Measurements from ENCODE around the gene OR8S1. TPM values are rescaled to one million over a fixed set of nuclear protein-coding genes. Genes with fewer than 3 reads are reported as not detected.

The OR8S1 gene
- total and polyA plus RNA-seq, 2 donors (not counting 3 experiments of a cell fraction or from before 2014, with no cell fraction given) = not detected

DNA sequence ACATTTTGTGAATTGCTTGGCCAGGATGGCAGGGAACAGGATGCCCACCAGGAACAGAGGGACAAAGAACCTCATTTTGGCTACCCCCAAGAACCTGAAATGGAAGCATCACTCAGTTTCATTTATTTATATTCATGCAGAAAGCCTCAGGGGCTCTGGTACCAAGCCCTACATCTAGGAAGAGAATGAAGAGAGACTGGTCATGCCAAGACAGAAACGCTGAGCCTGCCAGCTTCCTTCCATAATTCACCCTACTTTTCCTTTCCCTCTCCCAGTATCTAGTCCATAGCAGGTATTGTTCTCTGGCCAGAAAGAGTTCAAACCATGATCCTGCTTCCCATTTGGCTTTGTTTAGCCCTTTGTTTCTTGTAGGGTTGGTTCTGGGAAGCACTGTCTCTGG lies 44.5 kb downstream of the OR8S1 start, which contains the start of gene LALBA:
Gene LALBA (minus strand): TSS at position 101 of the 400 bp plus-strand sequence. CDS start 26 bp downstream, at position 75.
- no peaks in the 10 kb centered on the region for H3K9me3 ChIP-seq (replicated peaks; ENCODE audit: control insufficient read depth, insufficient read depth, low read length)
- H3K9me1 ChIP-seq (replicated peaks; ENCODE audit: control insufficient read depth, extremely low read depth, insufficient read depth, low read length) = no peaks in the 10 kb centered on the region
- H3K9ac ChIP-seq (replicated peaks; ENCODE audit: extremely low read depth, insufficient read depth, low read length) = no peak within 1 kb of the TSS
- dilution Hi-C loops (cut with MboI; ENCODE audit: extremely low pct_ligation_motif_present, low sequenced_read_pairs) = no loop called here
- CTCF ChIA-PET = interaction anchor here (1.0 kb wide), 1 partner anchor 48 kb away, joined by 3 read pairs; no protein-coding TSS in a partner anchor
- no peaks in the 10 kb centered on the region for H3K4me1 ChIP-seq (ENCODE audit: control insufficient read depth, extremely low read depth, insufficient read depth, low read length)
- FAIRE-seq (no peak), DNase-seq (ENCODE audit: low read depth, low spot score) (no peak)
- intact Hi-C loops (cut with micrococcal nuclease) = no loop called here
- TF ChIP-seq POLR2AphosphoS5 (IDR thresholded peaks at IDR 0.05; ENCODE audit: insufficient read depth, low read depth, low read length) (no peak), JUN (IDR thresholded peaks at IDR 0.05; ENCODE audit: borderline replicate concordance, insufficient read depth, insufficient read length, low read depth) (no peak), MYC (IDR thresholded peaks at IDR 0.05; ENCODE audit: low read depth, low read length) (no peak)
- TF ChIP-seq, protein P1, sequence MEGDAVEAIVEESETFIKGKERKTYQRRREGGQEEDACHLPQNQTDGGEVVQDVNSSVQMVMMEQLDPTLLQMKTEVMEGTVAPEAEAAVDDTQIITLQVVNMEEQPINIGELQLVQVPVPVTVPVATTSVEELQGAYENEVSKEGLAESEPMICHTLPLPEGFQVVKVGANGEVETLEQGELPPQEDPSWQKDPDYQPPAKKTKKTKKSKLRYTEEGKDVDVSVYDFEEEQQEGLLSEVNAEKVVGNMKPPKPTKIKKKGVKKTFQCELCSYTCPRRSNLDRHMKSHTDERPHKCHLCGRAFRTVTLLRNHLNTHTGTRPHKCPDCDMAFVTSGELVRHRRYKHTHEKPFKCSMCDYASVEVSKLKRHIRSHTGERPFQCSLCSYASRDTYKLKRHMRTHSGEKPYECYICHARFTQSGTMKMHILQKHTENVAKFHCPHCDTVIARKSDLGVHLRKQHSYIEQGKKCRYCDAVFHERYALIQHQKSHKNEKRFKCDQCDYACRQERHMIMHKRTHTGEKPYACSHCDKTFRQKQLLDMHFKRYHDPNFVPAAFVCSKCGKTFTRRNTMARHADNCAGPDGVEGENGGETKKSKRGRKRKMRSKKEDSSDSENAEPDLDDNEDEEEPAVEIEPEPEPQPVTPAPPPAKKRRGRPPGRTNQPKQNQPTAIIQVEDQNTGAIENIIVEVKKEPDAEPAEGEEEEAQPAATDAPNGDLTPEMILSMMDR (IDR thresholded peaks at IDR 0.05; ENCODE audit: extremely low read depth in 1 of 2, insufficient read depth in 1 of 2, low read depth in 1 of 2, low read length in 2 of 2) = no peak
- no peak within 1 kb of the TSS for H3K4me3 ChIP-seq (replicated peaks in 1 of 3; ENCODE audit: insufficient read depth in 1 of 3, low read depth in 1 of 3, low read length in 3 of 3)
- H3K36me3 ChIP-seq (ENCODE audit: control insufficient read depth in 2 of 2, extremely low read depth in 1 of 2, insufficient read depth in 2 of 2, low read length in 2 of 2) = no peaks in the 10 kb centered on the region
- H3K27me3 ChIP-seq (ENCODE audit: control insufficient read depth in 2 of 2, insufficient read depth in 2 of 2, low read length in 2 of 2) = peaks cover 6 to 13% of the 10 kb centered on the region in 2 experiments
- H3K79me2 ChIP-seq (ENCODE audit: control insufficient read depth, insufficient read depth, low read length) = no peaks in the 10 kb centered on the region
- H3K27ac ChIP-seq (ENCODE audit: insufficient read depth, low read depth, low read length) = no peak within 1 kb of the TSS
- H4K20me1 ChIP-seq (replicated peaks; ENCODE audit: control insufficient read depth, extremely low read depth, insufficient read depth, low read length) = no peaks in the 10 kb centered on the region
- no peak within 1 kb of the TSS for H2AFZ ChIP-seq (ENCODE audit: low read depth, low read length)
- H3K4me2 ChIP-seq (ENCODE audit: insufficient read depth, low read length) = no peak within 1 kb of the TSS
- BruUV-seq (replicated peaks) = no TSS peak
- POLR2A ChIA-PET = no interaction called here

DNA sequence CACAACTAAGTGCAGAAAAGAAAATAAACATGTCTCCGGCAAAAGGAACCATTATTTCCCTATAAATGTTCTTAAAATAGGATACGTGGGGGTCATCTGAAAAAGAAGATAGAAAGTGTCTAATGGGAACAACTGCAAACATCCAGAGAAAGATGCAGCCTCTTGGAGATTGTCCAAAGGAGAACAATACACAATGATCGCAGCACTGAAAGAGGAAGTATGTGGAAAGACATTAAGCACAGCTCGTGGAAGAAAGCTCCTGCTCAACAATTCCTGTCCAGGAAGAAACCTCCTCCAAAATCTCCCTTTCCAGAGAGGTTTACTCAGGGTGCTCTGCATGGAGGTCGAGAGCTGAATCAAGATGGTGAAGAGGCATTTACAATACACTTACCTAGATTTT lies 46.9 kb downstream of the OR8S1 start:
- no peak overlapping the region for H3K4me3 ChIP-seq (replicated peaks in 1 of 3; ENCODE audit: insufficient read depth in 1 of 3, low read depth in 1 of 3, low read length in 3 of 3)
- BruUV-seq (replicated peaks) = no TSS peak
- H3K4me1 ChIP-seq (ENCODE audit: control insufficient read depth, extremely low read depth, insufficient read depth, low read length) = no peaks in the 10 kb centered on the region
- H4K20me1 ChIP-seq (replicated peaks; ENCODE audit: control insufficient read depth, extremely low read depth, insufficient read depth, low read length) = no peaks in the 10 kb centered on the region
- no peak overlapping the region for H3K27ac ChIP-seq (ENCODE audit: insufficient read depth, low read depth, low read length)
- TF ChIP-seq FOS (IDR thresholded peaks at IDR 0.05; ENCODE audit: borderline replicate concordance, insufficient read depth, low read length) = no peak
- TF ChIP-seq, protein P1 (IDR thresholded peaks at IDR 0.05; ENCODE audit: extremely low read depth in 1 of 2, insufficient read depth in 1 of 2, low read depth in 1 of 2, low read length in 2 of 2) = no peak
- no peak for TF ChIP-seq GATA2 (IDR thresholded peaks at IDR 0.05; ENCODE audit: insufficient read depth, insufficient read length, low read depth, low read length)
- TF ChIP-seq MYC (IDR thresholded peaks at IDR 0.05; ENCODE audit: low read depth, low read length) = no peak
- no peak for TF ChIP-seq POLR2A (IDR thresholded peaks at IDR 0.05; ENCODE audit: low read depth, low read length)
- TF ChIP-seq JUN (IDR thresholded peaks at IDR 0.05; ENCODE audit: borderline replicate concordance, insufficient read depth, insufficient read length, low read depth) = no peak
- TF ChIP-seq POLR2AphosphoS5 (IDR thresholded peaks at IDR 0.05; ENCODE audit: insufficient read depth, low read depth, low read length) = no peak
- no peak for TF ChIP-seq EZH2 (IDR thresholded peaks at IDR 0.05; ENCODE audit: borderline replicate concordance, low read depth, low read length, severe bottlenecking)
- ChIA-PET CTCF (interaction anchor here (1.5 to 1.6 kb wide), 2 partner anchors 9 to 46 kb away, joined by 3 to 5 read pairs; no protein-coding TSS in a partner anchor), POLR2A (no interaction called here)
- no peaks in the 10 kb centered on the region for H3K9me1 ChIP-seq (replicated peaks; ENCODE audit: control insufficient read depth, extremely low read depth, insufficient read depth, low read length)
- H3K27me3 ChIP-seq (ENCODE audit: control insufficient read depth in 2 of 2, insufficient read depth in 2 of 2, low read length in 2 of 2) = peaks cover 3 to 12% of the 10 kb centered on the region in 2 experiments
- intact Hi-C loops (cut with micrococcal nuclease) (no loop called here), dilution Hi-C loops (cut with MboI; ENCODE audit: extremely low pct_ligation_motif_present, low sequenced_read_pairs) (no loop called here)
- DNase-seq (ENCODE audit: low read depth, low spot score) (peak; percentile 34), FAIRE-seq (peak; percentile 15)
- H3K9ac ChIP-seq (replicated peaks; ENCODE audit: extremely low read depth, insufficient read depth, low read length) = no peak overlapping the region
- no peaks in the 10 kb centered on the region for H3K9me3 ChIP-seq (replicated peaks; ENCODE audit: control insufficient read depth, insufficient read depth, low read length)
- H3K36me3 ChIP-seq (ENCODE audit: control insufficient read depth in 2 of 2, extremely low read depth in 1 of 2, insufficient read depth in 2 of 2, low read length in 2 of 2) = no peaks in the 10 kb centered on the region
- no peak overlapping the region for H3K4me2 ChIP-seq (ENCODE audit: insufficient read depth, low read length)
- H2AFZ ChIP-seq (ENCODE audit: low read depth, low read length) = no peak overlapping the region
- H3K79me2 ChIP-seq (ENCODE audit: control insufficient read depth, insufficient read depth, low read length) = no peaks in the 10 kb centered on the region
